Ascending aorta (tissue), 2 donors: ENCODE measurements around the gene XPR1. TPM values are rescaled to one million over a fixed set of nuclear protein-coding genes. Genes with fewer than 3 reads are reported as not detected.
A peak's percentile ranks its signal among the peaks of the same experiment; 100 is the strongest.

ENCODE experiments used
- DNase-seq, 2 donors: peaks; one replicate each; pipeline ENCODE4 v3.0.0-alpha.2; 2019; ENCODE audit warnings: low spot score in 2 of 2
- H3K27ac ChIP-seq, 2 donors: fragments of 200-600 bp; sonication (generic); one replicate each; pipeline ENCODE4 v1.5.1; 2016 to 2017; ENCODE audit warnings: mild to moderate bottlenecking in 1 of 2
- H3K27me3 ChIP-seq: fragments of 200-600 bp; sonication (generic); one replicate; pipeline ENCODE4 v1.5.1; 2017
- H3K36me3 ChIP-seq, 2 donors: fragments of 200-600 bp; sonication (generic); one replicate each; pipeline ENCODE4 v1.5.1; 2016
- H3K4me1 ChIP-seq, 2 donors: fragments of 200-600 bp; sonication (generic); one replicate each; pipeline ENCODE4 v1.5.1; 2016 to 2017; ENCODE audit warnings: mild to moderate bottlenecking in 1 of 2
- H3K4me3 ChIP-seq, 2 donors: fragments of 200-600 bp; sonication (generic); one replicate each; pipeline ENCODE4 v1.5.1; 2016 to 2017; ENCODE audit warnings: mild to moderate bottlenecking in 1 of 2
- H3K9me3 ChIP-seq, 2 donors: fragments of 200-600 bp; sonication (generic); one replicate each; pipeline ENCODE4 v1.5.1; 2016
- CTCF ChIP-seq, 3 experiments: fragments of 200-600 bp in 2 of 3; fragments of 450-650 bp in 1 of 3; sonication (generic) in 2 of 3; IDR thresholded peaks; one replicate each; pipeline ENCODE4 v1.5.1; 2016 to 2019; ENCODE audit warnings: antibody characterized with exemption in 3 of 3, mild to moderate bottlenecking in 1 of 3, moderate library complexity in 1 of 3
- intact Hi-C: fragments of 100-400 bp; cut with DNase I; formaldehyde crosslinking; loops from one replicate; pipeline ENCODE4 v1.15.1; 2023
- total RNA-seq: library from RNA; depleted of rRNA; stranded (reverse); fragments of >200 nt; gene quantifications from one replicate; pipeline ENCODE4 v1.1.0, GENCODE V29; 2016

Gene XPR1
- total RNA-seq, 1 donor from 2014 or later, result 41.6 TPM

- Histone ChIP-seq H3K4me1 (peaks cover 0 to 5% of the 10 kb centered on the region in 2 donors), H3K27ac (no peak overlapping the region), H3K4me3 (no peak overlapping the region), H3K27me3 (no peaks in the 10 kb centered on the region), H3K9me3 (no peaks in the 10 kb centered on the region), H3K36me3 (no peaks in the 10 kb centered on the region)
- no peak for DNase-seq
- intact Hi-C loops, result no loop called here
- no peak for TF ChIP-seq CTCF (IDR thresholded peaks at IDR 0.05)
Observed at GRCh38 chr1:180609643-180610555, 21.9 kb upstream of the XPR1 start.

GRCh38 chr1:180610556-180611015 is 21.2 kb upstream of the XPR1 start:
- peaks cover 0 to 5% of the 10 kb centered on the region in 2 donors for H3K4me1 ChIP-seq
- H3K27ac ChIP-seq, result no peak overlapping the region
- no peaks in the 10 kb centered on the region for H3K9me3 ChIP-seq
- DNase-seq, result no peak
- no peak for TF ChIP-seq CTCF (IDR thresholded peaks at IDR 0.05)
- intact Hi-C loops, result no loop called here
- no peaks in the 10 kb centered on the region for H3K27me3 ChIP-seq
- H3K36me3 ChIP-seq, result no peaks in the 10 kb centered on the region
- no peak overlapping the region for H3K4me3 ChIP-seq

- no peaks in the 10 kb centered on the region for H3K27me3 ChIP-seq
- H3K36me3 ChIP-seq, result no peaks in the 10 kb centered on the region
- H3K4me1 ChIP-seq, result peaks cover 0 to 5% of the 10 kb centered on the region in 2 donors
- no peak for TF ChIP-seq CTCF (IDR thresholded peaks at IDR 0.05)
- intact Hi-C loops, result no loop called here
- no peak for DNase-seq
- H3K27ac ChIP-seq, result peak overlapping the region in 1 of 2 donors; percentile 9
- H3K9me3 ChIP-seq, result no peaks in the 10 kb centered on the region
- H3K4me3 ChIP-seq, result no peak overlapping the region
Observed at GRCh38 chr1:180611016-180611930, 20.5 kb upstream of the XPR1 start.

- no peaks in the 10 kb centered on the region for H3K27me3 ChIP-seq
- no peak for DNase-seq
- no peak overlapping the region for H3K4me3 ChIP-seq
- H3K27ac ChIP-seq, result no peak overlapping the region
- intact Hi-C loops, result no loop called here
- no peaks in the 10 kb centered on the region for H3K9me3 ChIP-seq
- no peaks in the 10 kb centered on the region for H3K36me3 ChIP-seq
- no peak for TF ChIP-seq CTCF (IDR thresholded peaks at IDR 0.05)
- H3K4me1 ChIP-seq, result peaks cover 0 to 5% of the 10 kb centered on the region in 2 donors
Observed at GRCh38 chr1:180612632-180613031, 19.2 kb upstream of the XPR1 start.

- no peaks in the 10 kb centered on the region for H3K27me3 ChIP-seq
- TF ChIP-seq CTCF (IDR thresholded peaks at IDR 0.05), result no peak
- H3K36me3 ChIP-seq, result no peaks in the 10 kb centered on the region
- DNase-seq, result no peak
- H3K4me1 ChIP-seq, result peaks cover 0 to 5% of the 10 kb centered on the region in 2 donors
- intact Hi-C loops, result no loop called here
- H3K9me3 ChIP-seq, result no peaks in the 10 kb centered on the region
- no peak overlapping the region for H3K4me3 ChIP-seq
- no peak overlapping the region for H3K27ac ChIP-seq
Observed at GRCh38 chr1:180614730-180615129, 17.1 kb upstream of the XPR1 start.
